H1 (cell line): ENCODE results near the gene PTPRT. TPM values are rescaled to one million over a fixed set of nuclear protein-coding genes. Genes with fewer than 3 reads are reported as not detected.

Source experiments
- CTCF ChIA-PET: fragments of 300-600 bp; sonication (Branson Sonifier 250); formaldehyde crosslinking; loops from one replicate; lab custom pipeline; 2021; ENCODE audit not compliant: partially characterized antibody; lab: Charles Lee
- POLR2A ChIA-PET: fragments of 300-600 bp; sonication (Branson Sonifier 250); formaldehyde crosslinking; loops from one replicate; lab custom pipeline; 2021; ENCODE audit warnings: inconsistent platforms; ENCODE audit not compliant: partially characterized antibody; lab: Charles Lee
- DNase-seq, 2 experiments: peaks; one replicate each; pipeline versions ENCODE4 v3.0.0 to v3.0.0-alpha.2; 2010 to 2022; ENCODE audit warnings: low spot score in 2 of 2, low read depth in 1 of 2, mixed read lengths in 1 of 2
- FAIRE-seq: peaks from 2 replicates; lab custom pipeline; 2011; peaks lifted over from hg19 to GRCh38; lab: Jason Lieb, UNC
- H2AFZ ChIP-seq: 2 replicates; pipeline ENCODE4 v1.8.1; 2012; ENCODE audit warnings: low read length, inconsistent platforms
- H2AK5ac ChIP-seq: 2 replicates; pipeline ENCODE4 v1.6.1; 2013; ENCODE audit warnings: low read depth, low read length
- H2BK120ac ChIP-seq: replicated peaks from 2 replicates; pipeline ENCODE3; 2013; ENCODE audit warnings: low read depth, low read length, inconsistent platforms
- H2BK12ac ChIP-seq: 2 replicates; pipeline ENCODE4 v1.6.1; 2013; ENCODE audit warnings: low read depth, low read length
- H2BK15ac ChIP-seq: 2 replicates; pipeline ENCODE4 v1.6.1; 2013; ENCODE audit warnings: low read length
- H2BK20ac ChIP-seq: 2 replicates; pipeline ENCODE4 v1.6.1; 2013; ENCODE audit warnings: low read length
- H2BK5ac ChIP-seq: 2 replicates; pipeline ENCODE4 v1.6.1; 2013; ENCODE audit warnings: low read depth, low read length
- H3K14ac ChIP-seq: 2 replicates; pipeline ENCODE4 v1.6.1; 2013; ENCODE audit warnings: inconsistent platforms; ENCODE audit not compliant: insufficient read length
- H3K18ac ChIP-seq: 2 replicates; pipeline ENCODE4 v1.6.1; 2013; ENCODE audit warnings: low read length; ENCODE audit errors: extremely low read depth
- H3K23ac ChIP-seq: 2 replicates; pipeline ENCODE4 v1.6.1; 2013; ENCODE audit warnings: inconsistent platforms; ENCODE audit not compliant: insufficient read length
- H3K23me2 ChIP-seq: 2 replicates; pipeline ENCODE4 v1.6.1; 2013; ENCODE audit warnings: low read depth, low read length
- H3K27ac ChIP-seq: 2 replicates; pipeline ENCODE4 v1.6.1; 2011; ENCODE audit warnings: low read depth, low read length, inconsistent platforms
- H3K27me3 ChIP-seq, 4 experiments: replicated peaks in 1 of 4; 1 replicate in 1 of 4; 2 replicates in 3 of 4; pipeline versions ENCODE4 v1.6.1 to v1.8.1; 2011 to 2013; ENCODE audit warnings: low read length in 3 of 4, mild to moderate bottlenecking in 3 of 4, inconsistent platforms in 2 of 4, mixed read lengths in 2 of 4, moderate library complexity in 1 of 4; ENCODE audit not compliant: control insufficient read depth in 3 of 4, insufficient read depth in 3 of 4; ENCODE audit errors: extremely low read depth in 1 of 4
- H3K36me3 ChIP-seq, 4 experiments: 2 replicates each; pipeline versions ENCODE4 v1.6.1 to v1.8.1; 2011 to 2013; ENCODE audit warnings: mild to moderate bottlenecking in 4 of 4, low read length in 3 of 4, moderate library complexity in 2 of 4, control low read depth in 1 of 4, inconsistent platforms in 1 of 4; ENCODE audit not compliant: insufficient read depth in 4 of 4, control insufficient read depth in 2 of 4
- H3K4ac ChIP-seq: replicated peaks from 2 replicates; pipeline ENCODE3; 2013; ENCODE audit warnings: low read length, low read depth, mixed read lengths, inconsistent platforms; ENCODE audit not compliant: insufficient read length
- H3K4me1 ChIP-seq, 4 experiments: replicated peaks in 1 of 4; 1 replicate in 1 of 4; 2 replicates in 3 of 4; pipeline versions ENCODE4 v1.6.1 to v1.8.1; 2011 to 2013; ENCODE audit warnings: low read length in 3 of 4, inconsistent platforms in 2 of 4, mixed read lengths in 1 of 4; ENCODE audit not compliant: insufficient read depth in 4 of 4, control insufficient read depth in 3 of 4
- H3K4me2 ChIP-seq, 2 experiments: 2 replicates each; pipeline versions ENCODE4 v1.6.1 to v1.8.1; 2011 to 2013; ENCODE audit warnings: low read depth in 2 of 2, low read length in 2 of 2, control low read depth in 1 of 2, inconsistent platforms in 1 of 2, mild to moderate bottlenecking in 1 of 2; ENCODE audit not compliant: insufficient read depth in 1 of 2
- H3K4me3 ChIP-seq, 4 experiments: fragments of 200-600, 300-600 bp in 1 of 4; sonication (generic), shearing (Covaris generic), sonication (Bioruptor Twin) in 1 of 4; 2 replicates each; pipeline versions ENCODE4 v1.5.1 to v1.8.1; 2011 to 2016; ENCODE audit warnings: low read length in 4 of 4, low read depth in 3 of 4, control low read depth in 2 of 4, inconsistent platforms in 2 of 4, mild to moderate bottlenecking in 2 of 4, mixed read lengths in 1 of 4, moderate library complexity in 1 of 4; ENCODE audit not compliant: insufficient read depth in 2 of 4; ENCODE audit errors: extremely low read depth in 1 of 4
- H3K56ac ChIP-seq: replicated peaks from 2 replicates; pipeline ENCODE3; 2013; ENCODE audit warnings: low read depth, mild to moderate bottlenecking, mixed read lengths, low read length, inconsistent platforms; ENCODE audit not compliant: insufficient read length
- H3K79me1 ChIP-seq: 2 replicates; pipeline ENCODE4 v1.6.1; 2013; ENCODE audit warnings: low read depth, low read length, control low read depth
- H3K79me2 ChIP-seq, 2 experiments: 2 replicates each; pipeline versions ENCODE4 v1.6.1 to v1.8.1; 2012 to 2013; ENCODE audit warnings: low read length in 2 of 2, mild to moderate bottlenecking in 2 of 2, inconsistent platforms in 1 of 2; ENCODE audit not compliant: insufficient read depth in 2 of 2, control insufficient read depth in 1 of 2
- H3K9ac ChIP-seq, 4 experiments: replicated peaks in 1 of 4; 1 replicate in 1 of 4; 2 replicates in 3 of 4; pipeline versions ENCODE4 v1.6.1 to v1.8.1; 2011 to 2013; ENCODE audit warnings: low read depth in 3 of 4, low read length in 3 of 4, control low read depth in 2 of 4, mild to moderate bottlenecking in 2 of 4, moderate library complexity in 2 of 4, inconsistent platforms in 1 of 4; ENCODE audit errors: extremely low read depth in 1 of 4
- H3K9me3 ChIP-seq, 2 experiments: 2 replicates each; pipeline versions ENCODE4 v1.6.1 to v1.8.1; 2012 to 2013; ENCODE audit warnings: mild to moderate bottlenecking in 2 of 2, moderate library complexity in 2 of 2, control low read depth in 1 of 2, inconsistent platforms in 1 of 2, low read depth in 1 of 2, low read length in 1 of 2, mixed read lengths in 1 of 2; ENCODE audit not compliant: insufficient read depth in 2 of 2
- H4K20me1 ChIP-seq, 2 experiments: replicated peaks in 1 of 2; 2 replicates each; pipeline versions ENCODE3 to v1.8.1; 2011 to 2013; ENCODE audit warnings: inconsistent platforms in 2 of 2, low read length in 2 of 2, mild to moderate bottlenecking in 1 of 2; ENCODE audit not compliant: insufficient read depth in 2 of 2, control insufficient read depth in 1 of 2
- H4K5ac ChIP-seq: 2 replicates; pipeline ENCODE4 v1.6.1; 2013; ENCODE audit warnings: low read length, low read depth, mixed read lengths, inconsistent platforms; ENCODE audit not compliant: insufficient read length
- H4K8ac ChIP-seq: 2 replicates; pipeline ENCODE4 v1.8.0; 2013; ENCODE audit warnings: mild to moderate bottlenecking, moderate library complexity, low read length, inconsistent platforms; ENCODE audit not compliant: insufficient read depth; ENCODE audit errors: extremely low read depth
- H4K91ac ChIP-seq: replicated peaks from 2 replicates; pipeline ENCODE3; 2013; ENCODE audit warnings: low read length, mixed read lengths, inconsistent platforms; ENCODE audit not compliant: insufficient read length
- CBX8 ChIP-seq: fragments of 300-800, 300-1000 bp; sonication (generic); IDR thresholded peaks from 2 replicates; pipeline ENCODE4 v1.7.1; 2016; ENCODE audit warnings: low read depth, low read length, borderline replicate concordance
- CHD1 ChIP-seq: IDR thresholded peaks from 2 replicates; pipeline ENCODE4 v1.6.1; 2012; ENCODE audit warnings: low read depth, low read length, improper control_type of control experiment
- SAP30 ChIP-seq: fragments of 300-600 bp; sonication (generic); IDR thresholded peaks from 2 replicates; pipeline ENCODE4 v1.7.1; 2012; ENCODE audit warnings: low read length, moderate library complexity, mild to moderate bottlenecking, inconsistent platforms; ENCODE audit not compliant: insufficient read depth, insufficient replicate concordance
- WGBS, 2 experiments: shearing (Covaris generic) in 1 of 2; methylation state at CpG; one replicate each; pipeline versions ENCODE4 v1.1.6 to v1.1.7; 2013 to 2015; ENCODE audit warnings: low lambda C conversion rate in 2 of 2, mixed read lengths in 2 of 2, inconsistent platforms in 1 of 2, low coverage in 1 of 2, missing lambda C conversion rate in 1 of 2; ENCODE audit not compliant: insufficient replicate concordance in 2 of 2, insufficient coverage in 1 of 2, insufficient read length in 1 of 2; ENCODE audit errors: extremely low coverage in 1 of 2, missing lambda C conversion rate in 1 of 2; 5-methylcytosine and 5-hydroxymethylcytosine counted together
- polyA plus RNA-seq, 7 experiments: library from polyadenylated mRNA; depleted of rRNA in 3 of 7; stranded (reverse) in 5 of 7; unstranded in 2 of 7; fragments of >200 nt in 5 of 7; fragments of 200-250 nt in 2 of 7; gene quantifications; 1 replicate in 5 of 7; 2 replicates in 1 of 7; 4 replicates in 1 of 7; pipeline versions ENCODE4 v1.2.1 to v1.2.3, GENCODE V29; 2011 to 2013; ENCODE audit warnings: missing spikeins in 2 of 7, mixed read lengths in 2 of 7
- total RNA-seq: library from RNA; stranded (reverse); fragmentation: NEBNext Ultra II Directional; extraction: Animal tissue kit (Norgen Biotek cat#: 25700); gene quantifications from 2 replicates; pipeline ENCODE4 v1.2.1, GENCODE V29; 2021

The PTPRT gene
- total and polyA plus RNA-seq, 2 of the 8 experiments (the other 6 are each of a cell fraction or from before 2014, with no cell fraction given) = 0.33 to 1.8 TPM

- TF ChIP-seq CBX8 (no peak), CHD1 (no peak), SAP30 (no peak)
- no peak overlapping the region for H2AFZ ChIP-seq
These were observed 231.2 kb downstream of the PTPRT start for GRCh38 chr20:42958367-42959069.

More at GRCh38 chr20:42958367-42959069, 231.2 kb downstream of the PTPRT start:
- no peak overlapping the region for H3K4ac ChIP-seq
- H3K14ac ChIP-seq = no peak overlapping the region
- no peak overlapping the region for H2BK12ac ChIP-seq
- 93% methylated on average over 2 of the region's 2 CpGs; no CpG with 5 or more reads in 1 of the 2 experiments for WGBS, 2 experiments
- peaks cover 3 to 7% of the 10 kb centered on the region in 2 experiments; a peak in 1 of 4 replicates for H3K9me3 ChIP-seq
- no peak overlapping the region for H2BK120ac ChIP-seq
- no peak overlapping the region for H4K91ac ChIP-seq
- no peaks in the 10 kb centered on the region for H3K36me3 ChIP-seq
- no peaks in the 10 kb centered on the region for H4K20me1 ChIP-seq
- no peaks in the 10 kb centered on the region for H3K27me3 ChIP-seq
- CTCF ChIA-PET = interaction anchor here (2.0 kb wide), 1 partner anchor 14 kb away, joined by 4 read pairs; no protein-coding TSS in a partner anchor
- no peak overlapping the region for H3K23ac ChIP-seq
- no peak overlapping the region for H2BK15ac ChIP-seq
- H3K79me2 ChIP-seq = no peaks in the 10 kb centered on the region
- H2BK20ac ChIP-seq = no peak overlapping the region
- no peak overlapping the region for H3K4me2 ChIP-seq
- no peak overlapping the region for H3K4me3 ChIP-seq
- no peak overlapping the region for H4K5ac ChIP-seq
- no peak overlapping the region for H2BK5ac ChIP-seq
- H3K9ac ChIP-seq = no peak overlapping the region
- FAIRE-seq = no peak
- H3K23me2 ChIP-seq = no peaks in the 10 kb centered on the region
- DNase-seq = no peak
- POLR2A ChIA-PET = no interaction called here
- H4K8ac ChIP-seq = no peak overlapping the region
- H3K79me1 ChIP-seq = no peaks in the 10 kb centered on the region
- no peak overlapping the region for H3K56ac ChIP-seq
- no peak overlapping the region for H3K27ac ChIP-seq
- no peak overlapping the region for H3K18ac ChIP-seq
- H2AK5ac ChIP-seq = no peak overlapping the region
- H3K4me1 ChIP-seq = peaks cover 0 to 3% (median 0%) of the 10 kb centered on the region in 4 experiments; a peak in 1 of 7 replicates
